Erythroblast (primary cell): Measurements from ENCODE around the gene LAPTM5.

ENCODE experiments used
- DNase-seq, 2 experiments: peaks; one replicate each; lab custom pipeline; 2025; lab: John Stamatoyannopoulos, UW
- GATA1 ChIP-seq: IDR thresholded peaks from 2 replicates; pipeline ENCODE4 v1.6.1; 2011; ENCODE audit warnings: low read depth, mild to moderate bottlenecking, control low read depth, low read length, moderate library complexity
- POLR2A ChIP-seq: IDR thresholded peaks from 2 replicates; pipeline ENCODE4 v1.6.1; 2011; ENCODE audit warnings: mild to moderate bottlenecking, low read length

LAPTM5 gene

GRCh38 chr1:30757352-30758120, at the start of gene LAPTM5:
TSS of gene LAPTM5 (minus strand) at chr1:30757774. CDS start at chr1:30757745, 29 bp downstream.
- DNase-seq = peak; percentile 68 to 70
- TF ChIP-seq POLR2A (peak; percentile 67), GATA1 (no peak)

GRCh38 chr1:30806381-30807317, 49.1 kb upstream of the LAPTM5 start:
- no peak for DNase-seq
- TF ChIP-seq POLR2A (no peak), GATA1 (no peak)

- no peak for TF ChIP-seq POLR2A
- no peak for TF ChIP-seq GATA1
Observed at GRCh38 chr1:30805304-30806003, 47.9 kb upstream of the LAPTM5 start.

GRCh38 chr1:30804822-30805221, 47.2 kb upstream of the LAPTM5 start:
- TF ChIP-seq GATA1 = no peak
- no peak for TF ChIP-seq POLR2A
- no peak for DNase-seq

More at GRCh38 chr1:30805304-30806003, 47.9 kb upstream of the LAPTM5 start:
- no peak for DNase-seq

- no peak for DNase-seq
- TF ChIP-seq GATA1 = no peak
Observed at GRCh38 chr1:30804352-30804751, 46.8 kb upstream of the LAPTM5 start.

- no peak for DNase-seq
- TF ChIP-seq POLR2A (no peak), GATA1 (no peak)
Observed at GRCh38 chr1:30803562-30803961, 46.0 kb upstream of the LAPTM5 start.

GRCh38 chr1:30801771-30802198, 44.2 kb upstream of the LAPTM5 start:
- DNase-seq = peak; percentile 72 to 88
- TF ChIP-seq GATA1 = no peak
- no peak for TF ChIP-seq POLR2A

GRCh38 chr1:30799233-30799511, 41.6 kb upstream of the LAPTM5 start:
- TF ChIP-seq GATA1 = no peak
- TF ChIP-seq POLR2A = no peak
- DNase-seq = no peak

- DNase-seq = peak; percentile 14 to 18
- TF ChIP-seq POLR2A = no peak
Observed at GRCh38 chr1:30798389-30799232, 41.0 kb upstream of the LAPTM5 start.

GRCh38 chr1:30795026-30795425, 37.5 kb upstream of the LAPTM5 start:
- TF ChIP-seq GATA1 (no peak), POLR2A (no peak)
- no peak for DNase-seq

- no peak for DNase-seq
- TF ChIP-seq POLR2A = no peak
- no peak for TF ChIP-seq GATA1
Observed at GRCh38 chr1:30794260-30794659, 36.7 kb upstream of the LAPTM5 start.

GRCh38 chr1:30793209-30793608, 35.6 kb upstream of the LAPTM5 start:
- TF ChIP-seq GATA1 (no peak), POLR2A (no peak)
- DNase-seq = no peak

GRCh38 chr1:30791868-30792267, 34.3 kb upstream of the LAPTM5 start:
- DNase-seq = no peak
- TF ChIP-seq POLR2A = no peak
- TF ChIP-seq GATA1 = no peak
